ENCODE data around the gene OLFM1.

OLFM1 gene

GRCh38 chr9:135068776-135069415 lies 18.6 kb upstream of the OLFM1 start:
- Histone ChIP-seq H2BK5ac (ENCODE audit: low read depth, low read length, poor library complexity, severe bottlenecking) (no peak overlapping the region), H3K9ac (ENCODE audit: low read length) (no peak overlapping the region), H3K14ac (ENCODE audit: low read length in 2 of 2) (no peak overlapping the region), H3K4me3 (ENCODE audit: insufficient read depth in 1 of 2, low read depth in 1 of 2, low read length in 2 of 2) (no peak overlapping the region), H2BK15ac (ENCODE audit: low read depth, poor library complexity, severe bottlenecking) (no peak overlapping the region), H2AFZ (ENCODE audit: low read depth, low read length) (no peak overlapping the region), H4K8ac (ENCODE audit: low read length) (no peak overlapping the region), H3K18ac (ENCODE audit: low read depth in 1 of 2, low read length in 2 of 2) (no peak overlapping the region), H4K91ac (ENCODE audit: low read length) (no peak overlapping the region), H3K36me3 (ENCODE audit: control insufficient read depth in 1 of 2, insufficient read depth in 2 of 2, low read depth in 1 of 2, low read length in 2 of 2) (no peaks in the 10 kb centered on the region), H3K79me1 (replicated peaks; ENCODE audit: low read length, poor library complexity, severe bottlenecking) (no peaks in the 10 kb centered on the region), H3K27me3 (ENCODE audit: control insufficient read depth in 1 of 2, insufficient read depth in 1 of 2, low read length in 2 of 2) (peaks cover 3 to 42% of the 10 kb centered on the region in 2 experiments), H3K23ac (ENCODE audit: low read length in 2 of 2) (no peak overlapping the region), H3K27ac (ENCODE audit: low read length, poor library complexity, severe bottlenecking) (no peak overlapping the region), H2BK12ac (ENCODE audit: low read length in 2 of 2) (no peak overlapping the region), H3K4ac (ENCODE audit: low read depth in 1 of 2, low read length in 2 of 2) (no peak overlapping the region), H3K4me2 (ENCODE audit: low read length, poor library complexity, severe bottlenecking) (no peak overlapping the region), H3K9me3 (ENCODE audit: control insufficient read depth, low read length) (no peaks in the 10 kb centered on the region), H2BK120ac (ENCODE audit: low read depth, low read length) (no peak overlapping the region), H2AK5ac (ENCODE audit: low read length, severe bottlenecking) (no peak overlapping the region), H3K4me1 (ENCODE audit: control insufficient read depth, insufficient read depth, low read depth, low read length) (no peaks in the 10 kb centered on the region)
- no peak for DNase-seq
- 83% methylated on average over 18 of the region's 18 CpGs for WGBS

GRCh38 chr9:135069558-135070197 lies 17.8 kb upstream of the OLFM1 start:
- H4K91ac ChIP-seq (ENCODE audit: low read length), result no peak overlapping the region
- H3K4me3 ChIP-seq (ENCODE audit: insufficient read depth in 1 of 2, low read depth in 1 of 2, low read length in 2 of 2), result no peak overlapping the region
- no peak overlapping the region for H3K9ac ChIP-seq (ENCODE audit: low read length)
- no peaks in the 10 kb centered on the region for H3K9me3 ChIP-seq (ENCODE audit: control insufficient read depth, low read length)
- DNase-seq, result no peak
- no peak overlapping the region for H3K27ac ChIP-seq (ENCODE audit: low read length, poor library complexity, severe bottlenecking)
- H2AK5ac ChIP-seq (ENCODE audit: low read length, severe bottlenecking), result no peak overlapping the region
- no peak overlapping the region for H2BK5ac ChIP-seq (ENCODE audit: low read depth, low read length, poor library complexity, severe bottlenecking)
- no peak overlapping the region for H3K4me2 ChIP-seq (ENCODE audit: low read length, poor library complexity, severe bottlenecking)
- no peak overlapping the region for H4K8ac ChIP-seq (ENCODE audit: low read length)
- no peak overlapping the region for H2BK120ac ChIP-seq (ENCODE audit: low read depth, low read length)
- H3K4me1 ChIP-seq (ENCODE audit: control insufficient read depth, insufficient read depth, low read depth, low read length), result peaks cover 1% of the 10 kb centered on the region
- H2AFZ ChIP-seq (ENCODE audit: low read depth, low read length), result no peak overlapping the region
- H3K79me1 ChIP-seq (replicated peaks; ENCODE audit: low read length, poor library complexity, severe bottlenecking), result no peaks in the 10 kb centered on the region
- no peak overlapping the region for H2BK15ac ChIP-seq (ENCODE audit: low read depth, poor library complexity, severe bottlenecking)
- no peak overlapping the region for H2BK12ac ChIP-seq (ENCODE audit: low read length in 2 of 2)
- no peak overlapping the region for H3K14ac ChIP-seq (ENCODE audit: low read length in 2 of 2)
- WGBS, result 76% methylated on average over 15 of the region's 15 CpGs
- no peak overlapping the region for H3K4ac ChIP-seq (ENCODE audit: low read depth in 1 of 2, low read length in 2 of 2)
- no peaks in the 10 kb centered on the region for H3K36me3 ChIP-seq (ENCODE audit: control insufficient read depth in 1 of 2, insufficient read depth in 2 of 2, low read depth in 1 of 2, low read length in 2 of 2)
- H3K27me3 ChIP-seq (ENCODE audit: control insufficient read depth in 1 of 2, insufficient read depth in 1 of 2, low read length in 2 of 2), result peaks cover 9 to 45% of the 10 kb centered on the region in 2 experiments
- H3K23ac ChIP-seq (ENCODE audit: low read length in 2 of 2), result no peak overlapping the region
- no peak overlapping the region for H3K18ac ChIP-seq (ENCODE audit: low read depth in 1 of 2, low read length in 2 of 2)

- Histone ChIP-seq H4K8ac (ENCODE audit: low read length) (no peak overlapping the region), H2BK12ac (ENCODE audit: low read length in 2 of 2) (no peak overlapping the region), H3K27ac (ENCODE audit: low read length, poor library complexity, severe bottlenecking) (no peak overlapping the region), H3K14ac (ENCODE audit: low read length in 2 of 2) (no peak overlapping the region), H3K27me3 (ENCODE audit: control insufficient read depth in 1 of 2, insufficient read depth in 1 of 2, low read length in 2 of 2) (peaks cover 12 to 48% of the 10 kb centered on the region in 2 experiments), H2BK120ac (ENCODE audit: low read depth, low read length) (no peak overlapping the region), H2AK5ac (ENCODE audit: low read length, severe bottlenecking) (no peak overlapping the region), H3K79me1 (replicated peaks; ENCODE audit: low read length, poor library complexity, severe bottlenecking) (no peaks in the 10 kb centered on the region), H3K4me2 (ENCODE audit: low read length, poor library complexity, severe bottlenecking) (no peak overlapping the region), H3K18ac (ENCODE audit: low read depth in 1 of 2, low read length in 2 of 2) (no peak overlapping the region), H3K9ac (ENCODE audit: low read length) (no peak overlapping the region), H2AFZ (ENCODE audit: low read depth, low read length) (no peak overlapping the region), H2BK15ac (ENCODE audit: low read depth, poor library complexity, severe bottlenecking) (no peak overlapping the region), H3K4me1 (ENCODE audit: control insufficient read depth, insufficient read depth, low read depth, low read length) (peaks cover 7% of the 10 kb centered on the region), H3K4ac (ENCODE audit: low read depth in 1 of 2, low read length in 2 of 2) (no peak overlapping the region), H3K9me3 (ENCODE audit: control insufficient read depth, low read length) (no peaks in the 10 kb centered on the region), H4K91ac (ENCODE audit: low read length) (no peak overlapping the region), H3K23ac (ENCODE audit: low read length in 2 of 2) (no peak overlapping the region), H3K4me3 (ENCODE audit: insufficient read depth in 1 of 2, low read depth in 1 of 2, low read length in 2 of 2) (no peak overlapping the region), H3K36me3 (ENCODE audit: control insufficient read depth in 1 of 2, insufficient read depth in 2 of 2, low read depth in 1 of 2, low read length in 2 of 2) (no peaks in the 10 kb centered on the region), H2BK5ac (ENCODE audit: low read depth, low read length, poor library complexity, severe bottlenecking) (no peak overlapping the region)
- WGBS, result 77% methylated on average over 18 of the region's 22 CpGs
- no peak for DNase-seq
Observed at GRCh38 chr9:135070198-135070951, 17.1 kb upstream of the OLFM1 start.

Measured in mesenchymal stem cell (in vitro differentiated cells and primary cell).